HL-60/S4 (cell line): Measurements from ENCODE around the gene MYO18B.

ENCODE experiments used
- in situ Hi-C: fragments of 300-500 bp; cut with MboI; formaldehyde crosslinking; loops from 2 replicates; pipeline ENCODE4 v1.14.3; 2022; ENCODE audit warnings: low sequenced_read_pairs

The MYO18B gene

GRCh38 chr22:25895678-25896077 is 153.7 kb downstream of the MYO18B start:
- in situ Hi-C loops: no loop called here

GRCh38 chr22:25896098-25896497 is 154.1 kb downstream of the MYO18B start:
- in situ Hi-C loops: no loop called here

- in situ Hi-C loops: no loop called here
Observed at GRCh38 chr22:25896592-25896991, 154.6 kb downstream of the MYO18B start.

GRCh38 chr22:25898707-25899365 is 156.8 kb downstream of the MYO18B start:
- in situ Hi-C loops: no loop called here

- in situ Hi-C loops: no loop called here
Observed at GRCh38 chr22:25899566-25899965, 157.6 kb downstream of the MYO18B start.

- in situ Hi-C loops: no loop called here
Observed at GRCh38 chr22:25900390-25900789, 158.4 kb downstream of the MYO18B start.

- in situ Hi-C loops: no loop called here
Observed at GRCh38 chr22:25900880-25901279, 158.9 kb downstream of the MYO18B start.

- in situ Hi-C loops: no loop called here
Observed at GRCh38 chr22:25902402-25902801, 160.4 kb downstream of the MYO18B start.

- in situ Hi-C loops: no loop called here
Observed at GRCh38 chr22:25903294-25903693, 161.3 kb downstream of the MYO18B start.

- in situ Hi-C loops: no loop called here
Observed at GRCh38 chr22:25908212-25908611, 166.2 kb downstream of the MYO18B start.

GRCh38 chr22:25908755-25909154 is 166.8 kb downstream of the MYO18B start:
- in situ Hi-C loops: no loop called here

GRCh38 chr22:25909614-25910387 is 167.8 kb downstream of the MYO18B start:
- in situ Hi-C loops: no loop called here

GRCh38 chr22:25911243-25911972 is 169.4 kb downstream of the MYO18B start:
- in situ Hi-C loops: no loop called here

- in situ Hi-C loops: no loop called here
Observed at GRCh38 chr22:25919452-25919851, 177.5 kb downstream of the MYO18B start.

GRCh38 chr22:25922141-25922540 is 180.2 kb downstream of the MYO18B start:
- in situ Hi-C loops: no loop called here

- in situ Hi-C loops: no loop called here
Observed at GRCh38 chr22:25923914-25924313, 181.9 kb downstream of the MYO18B start.

GRCh38 chr22:25928038-25928437 is 186.1 kb downstream of the MYO18B start:
- in situ Hi-C loops: no loop called here

GRCh38 chr22:25929321-25929878 is 187.4 kb downstream of the MYO18B start:
- in situ Hi-C loops: no loop called here

- in situ Hi-C loops: no loop called here
Observed at GRCh38 chr22:25930083-25930482, 188.1 kb downstream of the MYO18B start.

- in situ Hi-C loops: no loop called here
Observed at GRCh38 chr22:25930788-25931310, 188.9 kb downstream of the MYO18B start.

GRCh38 chr22:25933158-25933788 is 191.3 kb downstream of the MYO18B start:
- in situ Hi-C loops: no loop called here
